SK-N-SH (cell line): ENCODE measurements around the gene AGBL4. TPM values are rescaled to one million over a fixed set of nuclear protein-coding genes. Genes with fewer than 3 reads are reported as not detected.

Experiments
- CTCF ChIA-PET: fragments of 300-600, 350-600 bp; formaldehyde crosslinking; extraction: SDS; loops from one replicate; lab custom pipeline; 2021; lab: Yijun Ruan, JAX
- POLR2A ChIA-PET: fragments of 350-600 bp; sonication (Branson Sonifier 250); formaldehyde crosslinking; extraction: SDS; loops from one replicate; lab custom pipeline; 2020; ENCODE audit warnings: antibody characterized with exemption, inconsistent platforms; lab: Yijun Ruan, JAX
- DNase-seq: peaks from one replicate; pipeline ENCODE4 v3.0.0; 2012
- H2AFZ ChIP-seq: fragments of 200-600 bp; sonication (generic); 2 replicates; pipeline ENCODE4 v1.8.1; 2016; ENCODE audit warnings: antibody characterized with exemption, mild to moderate bottlenecking, low read depth
- H3F3A ChIP-seq: fragments of 200-600 bp; sonication (generic); replicated peaks from 2 replicates; pipeline ENCODE3; 2016; ENCODE audit warnings: antibody characterized with exemption, mild to moderate bottlenecking; ENCODE audit not compliant: insufficient read depth
- H3K27ac ChIP-seq, 2 experiments: fragments of 200-500 bp in 1 of 2; fragments of 200-600 bp in 1 of 2; sonication (Bioruptor generic) in 1 of 2; sonication (generic), shearing (Covaris generic) in 1 of 2; 2 replicates each; pipeline versions ENCODE4 v1.5.1 to v1.6.1; 2014 to 2016; ENCODE audit warnings: low read depth in 2 of 2, inconsistent platforms in 1 of 2, low read length in 1 of 2, mild to moderate bottlenecking in 1 of 2, mixed read lengths in 1 of 2
- H3K27me3 ChIP-seq: fragments of 200-600 bp; sonication (generic), shearing (Covaris generic); 2 replicates; pipeline ENCODE4 v1.6.1; 2016; ENCODE audit warnings: mixed run types; ENCODE audit not compliant: insufficient read depth
- H3K36me3 ChIP-seq, 2 experiments: fragments of 200-500 bp in 1 of 2; fragments of 200-600 bp in 1 of 2; sonication (Bioruptor generic) in 1 of 2; sonication (generic) in 1 of 2; replicated peaks in 1 of 2; 2 replicates each; pipeline versions ENCODE3 to v1.5.1; 2014 to 2016; ENCODE audit warnings: low read length in 1 of 2, mild to moderate bottlenecking in 1 of 2; ENCODE audit not compliant: insufficient read depth in 2 of 2, control insufficient read depth in 1 of 2
- H3K4me1 ChIP-seq, 2 experiments: fragments of 200-500 bp in 1 of 2; fragments of 200-600 bp in 1 of 2; sonication (Bioruptor generic) in 1 of 2; sonication (generic), shearing (Covaris generic) in 1 of 2; 2 replicates each; pipeline versions ENCODE4 v1.5.1 to v1.6.1; 2014 to 2016; ENCODE audit warnings: low read depth in 1 of 2, low read length in 1 of 2, mixed run types in 1 of 2; ENCODE audit not compliant: insufficient read depth in 2 of 2, control insufficient read depth in 1 of 2
- H3K4me2 ChIP-seq: fragments of 200-600 bp; sonication (generic), shearing (Covaris generic); 2 replicates; pipeline ENCODE4 v1.6.1; 2017; ENCODE audit warnings: mixed run types
- H3K4me3 ChIP-seq, 2 experiments: fragments of 200-500 bp in 1 of 2; fragments of 200-600 bp in 1 of 2; sonication (Bioruptor generic) in 1 of 2; sonication (generic), shearing (Covaris generic) in 1 of 2; 2 replicates each; pipeline versions ENCODE4 v1.5.1 to v1.8.1; 2014 to 2016; ENCODE audit warnings: low read depth in 2 of 2, inconsistent platforms in 1 of 2, low read length in 1 of 2, mild to moderate bottlenecking in 1 of 2, mixed read lengths in 1 of 2, moderate library complexity in 1 of 2
- H3K79me2 ChIP-seq: fragments of 200-600 bp; sonication (generic); 2 replicates; pipeline ENCODE4 v1.8.1; 2017; ENCODE audit warnings: mild to moderate bottlenecking; ENCODE audit not compliant: insufficient read depth
- H3K9ac ChIP-seq: fragments of 200-600 bp; sonication (generic); 2 replicates; pipeline ENCODE4 v1.6.1; 2017; ENCODE audit warnings: mixed run types
- H3K9me2 ChIP-seq: fragments of 200-600 bp; sonication (generic); 2 replicates; pipeline ENCODE4 v1.6.1; 2017; ENCODE audit warnings: mixed run types
- H3K9me3 ChIP-seq: fragments of 200-600 bp; sonication (generic); 2 replicates; pipeline ENCODE4 v1.6.1; 2017; ENCODE audit warnings: mixed run types, mild to moderate bottlenecking, moderate library complexity
- H4K20me1 ChIP-seq: fragments of 200-600 bp; sonication (generic); 2 replicates; pipeline ENCODE4 v1.6.1; 2017; ENCODE audit warnings: mild to moderate bottlenecking, mixed run types; ENCODE audit not compliant: insufficient read depth
- CHD2 ChIP-seq: fragments of 150-350 bp; IDR thresholded peaks from 2 replicates; pipeline ENCODE4 v1.6.1; 2018; ENCODE audit warnings: low read length; ENCODE audit not compliant: partially characterized antibody
- EP300 ChIP-seq, 2 experiments: IDR thresholded peaks; 2 replicates each; pipeline versions ENCODE4 v1.4.0 to v1.6.1; 2012; ENCODE audit warnings: borderline replicate concordance in 1 of 2, low read depth in 1 of 2, low read length in 1 of 2
- FOSL2 ChIP-seq: IDR thresholded peaks from 2 replicates; pipeline ENCODE4 v1.4.0; 2012; ENCODE audit warnings: low read depth, mild to moderate bottlenecking, moderate library complexity, borderline replicate concordance
- MEF2A ChIP-seq: IDR thresholded peaks from 2 replicates; pipeline ENCODE4 v1.4.0; 2012; ENCODE audit warnings: low read depth, borderline replicate concordance
- NFIC ChIP-seq: IDR thresholded peaks from 2 replicates; pipeline ENCODE4 v1.4.0; 2012; ENCODE audit warnings: borderline replicate concordance
- POLR2AphosphoS5 ChIP-seq: IDR thresholded peaks from 2 replicates; pipeline ENCODE4 v1.6.1; 2012; ENCODE audit warnings: low read depth, low read length
- RAD21 ChIP-seq: IDR thresholded peaks from 2 replicates; pipeline ENCODE4 v1.6.1; 2012; ENCODE audit warnings: mild to moderate bottlenecking, low read length
- RCOR1 ChIP-seq: fragments of 150-350 bp; IDR thresholded peaks from 2 replicates; pipeline ENCODE4 v1.6.1; 2017; ENCODE audit warnings: antibody characterized with exemption, low read length
- RFX5 ChIP-seq: IDR thresholded peaks from 2 replicates; pipeline ENCODE4 v1.6.1; 2012; ENCODE audit warnings: mild to moderate bottlenecking, improper control_type of control experiment, low read length
- SIN3A ChIP-seq: IDR thresholded peaks from 2 replicates; pipeline ENCODE4 v1.6.1; 2012; ENCODE audit warnings: low read depth, mild to moderate bottlenecking, low read length, moderate library complexity, borderline replicate concordance
- SMC3 ChIP-seq: IDR thresholded peaks from 2 replicates; pipeline ENCODE4 v1.6.1; 2012; ENCODE audit warnings: low read depth, low read length, improper control_type of control experiment
- TCF12 ChIP-seq: IDR thresholded peaks from 2 replicates; pipeline ENCODE4 v1.4.0; 2012
- YY1 ChIP-seq: IDR thresholded peaks from 2 replicates; pipeline ENCODE4 v1.4.0; 2012; ENCODE audit warnings: low read depth, mild to moderate bottlenecking
- polyA plus RNA-seq, 3 experiments: library from polyadenylated mRNA; depleted of rRNA; stranded (reverse); fragments of >200 nt; gene quantifications; 2 replicates each; pipeline ENCODE4 v1.2.3, GENCODE V29; 2012
- TF ChIP-seq, protein P1 (sequence below): IDR thresholded peaks from 2 replicates; pipeline ENCODE4 v1.4.0; 2012; ENCODE audit warnings: low read depth, borderline replicate concordance
- TF ChIP-seq, protein P2 (sequence below): fragments of 200-600 bp; sonication (generic); IDR thresholded peaks from 2 replicates; pipeline ENCODE4 v1.6.1; 2017; ENCODE audit warnings: antibody characterized with exemption, mild to moderate bottlenecking, moderate library complexity
- TF ChIP-seq, protein P3 (sequence below): IDR thresholded peaks from 2 replicates; pipeline ENCODE4; 2012

Gene AGBL4
- polyA plus RNA-seq, 1 of the 3 experiments (the other 2 are of a cell fraction): 0.07 TPM

DNA sequence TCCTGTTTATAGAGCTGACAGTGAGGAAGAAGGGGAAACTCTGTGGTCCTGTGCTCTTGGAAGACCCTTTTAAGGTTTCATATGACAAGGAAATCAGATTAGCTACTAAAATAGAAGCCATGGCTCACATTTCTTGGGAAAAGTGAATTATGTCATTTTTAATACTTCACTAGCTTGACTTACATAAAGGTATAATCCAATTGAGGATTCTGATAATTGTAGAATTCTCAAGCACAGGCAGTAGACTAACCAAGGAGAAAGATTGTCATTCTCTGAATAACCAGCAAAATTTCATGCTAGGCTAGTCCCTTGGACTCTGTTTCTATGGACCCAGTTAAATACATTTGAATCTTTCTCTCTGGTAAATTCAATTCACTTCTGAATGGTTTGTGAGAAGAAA, 634.1 kb downstream of the AGBL4 start:
- Histone ChIP-seq H3K36me3 (no peaks in the 10 kb centered on the region), H3K4me3 (no peak overlapping the region), H2AFZ (no peak overlapping the region), H3K79me2 (no peaks in the 10 kb centered on the region), H3K4me1 (no peaks in the 10 kb centered on the region; a peak in 1 of 4 replicates), H3K9me2 (no peaks in the 10 kb centered on the region), H3K9me3 (no peaks in the 10 kb centered on the region), H4K20me1 (no peaks in the 10 kb centered on the region), H3K4me2 (no peak overlapping the region), H3F3A (no peaks in the 10 kb centered on the region), H3K9ac (no peak overlapping the region), H3K27me3 (no peaks in the 10 kb centered on the region), H3K27ac (peak overlapping the region in 1 of 2 experiments; percentile 43; a peak in 2 of 4 replicates)
- POLR2A ChIA-PET: no interaction called here
- TF ChIP-seq TCF12: no peak
- TF ChIP-seq, protein P1, sequence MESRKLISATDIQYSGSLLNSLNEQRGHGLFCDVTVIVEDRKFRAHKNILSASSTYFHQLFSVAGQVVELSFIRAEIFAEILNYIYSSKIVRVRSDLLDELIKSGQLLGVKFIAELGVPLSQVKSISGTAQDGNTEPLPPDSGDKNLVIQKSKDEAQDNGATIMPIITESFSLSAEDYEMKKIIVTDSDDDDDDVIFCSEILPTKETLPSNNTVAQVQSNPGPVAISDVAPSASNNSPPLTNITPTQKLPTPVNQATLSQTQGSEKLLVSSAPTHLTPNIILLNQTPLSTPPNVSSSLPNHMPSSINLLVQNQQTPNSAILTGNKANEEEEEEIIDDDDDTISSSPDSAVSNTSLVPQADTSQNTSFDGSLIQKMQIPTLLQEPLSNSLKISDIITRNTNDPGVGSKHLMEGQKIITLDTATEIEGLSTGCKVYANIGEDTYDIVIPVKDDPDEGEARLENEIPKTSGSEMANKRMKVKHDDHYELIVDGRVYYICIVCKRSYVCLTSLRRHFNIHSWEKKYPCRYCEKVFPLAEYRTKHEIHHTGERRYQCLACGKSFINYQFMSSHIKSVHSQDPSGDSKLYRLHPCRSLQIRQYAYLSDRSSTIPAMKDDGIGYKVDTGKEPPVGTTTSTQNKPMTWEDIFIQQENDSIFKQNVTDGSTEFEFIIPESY: no peak
- no peak for TF ChIP-seq POLR2AphosphoS5
- TF ChIP-seq MEF2A: no peak
- TF ChIP-seq CHD2: no peak
- no peak for TF ChIP-seq NFIC
- TF ChIP-seq, protein P2, sequence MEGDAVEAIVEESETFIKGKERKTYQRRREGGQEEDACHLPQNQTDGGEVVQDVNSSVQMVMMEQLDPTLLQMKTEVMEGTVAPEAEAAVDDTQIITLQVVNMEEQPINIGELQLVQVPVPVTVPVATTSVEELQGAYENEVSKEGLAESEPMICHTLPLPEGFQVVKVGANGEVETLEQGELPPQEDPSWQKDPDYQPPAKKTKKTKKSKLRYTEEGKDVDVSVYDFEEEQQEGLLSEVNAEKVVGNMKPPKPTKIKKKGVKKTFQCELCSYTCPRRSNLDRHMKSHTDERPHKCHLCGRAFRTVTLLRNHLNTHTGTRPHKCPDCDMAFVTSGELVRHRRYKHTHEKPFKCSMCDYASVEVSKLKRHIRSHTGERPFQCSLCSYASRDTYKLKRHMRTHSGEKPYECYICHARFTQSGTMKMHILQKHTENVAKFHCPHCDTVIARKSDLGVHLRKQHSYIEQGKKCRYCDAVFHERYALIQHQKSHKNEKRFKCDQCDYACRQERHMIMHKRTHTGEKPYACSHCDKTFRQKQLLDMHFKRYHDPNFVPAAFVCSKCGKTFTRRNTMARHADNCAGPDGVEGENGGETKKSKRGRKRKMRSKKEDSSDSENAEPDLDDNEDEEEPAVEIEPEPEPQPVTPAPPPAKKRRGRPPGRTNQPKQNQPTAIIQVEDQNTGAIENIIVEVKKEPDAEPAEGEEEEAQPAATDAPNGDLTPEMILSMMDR: no peak
- no peak for TF ChIP-seq YY1
- TF ChIP-seq RFX5: no peak
- TF ChIP-seq, protein P3, sequence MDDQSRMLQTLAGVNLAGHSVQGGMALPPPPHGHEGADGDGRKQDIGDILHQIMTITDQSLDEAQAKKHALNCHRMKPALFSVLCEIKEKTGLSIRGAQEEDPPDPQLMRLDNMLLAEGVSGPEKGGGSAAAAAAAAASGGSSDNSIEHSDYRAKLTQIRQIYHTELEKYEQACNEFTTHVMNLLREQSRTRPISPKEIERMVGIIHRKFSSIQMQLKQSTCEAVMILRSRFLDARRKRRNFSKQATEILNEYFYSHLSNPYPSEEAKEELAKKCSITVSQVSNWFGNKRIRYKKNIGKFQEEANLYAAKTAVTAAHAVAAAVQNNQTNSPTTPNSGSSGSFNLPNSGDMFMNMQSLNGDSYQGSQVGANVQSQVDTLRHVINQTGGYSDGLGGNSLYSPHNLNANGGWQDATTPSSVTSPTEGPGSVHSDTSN: no peak
- TF ChIP-seq EP300 (IDR thresholded peaks at IDR 0.05; ENCODE audit: borderline replicate concordance in 1 of 2, low read depth in 1 of 2, low read length in 1 of 2): no peak
- no peak for TF ChIP-seq SMC3
- no peak for TF ChIP-seq RCOR1
- no peak for TF ChIP-seq FOSL2
- TF ChIP-seq RAD21: no peak
- TF ChIP-seq SIN3A: no peak
- DNase-seq: peak; percentile 1
- CTCF ChIA-PET: interaction anchor here (0.8 kb wide), 1 partner anchor 712 kb away, joined by 3 read pairs; no protein-coding TSS in a partner anchor
